HepG2 (cell line): ENCODE data around the gene RHEBL1. TPM values are rescaled to one million over a fixed set of nuclear protein-coding genes. Genes with fewer than 3 reads are reported as not detected.

Source experiments
- BATF2 ChIP-seq: sonication (generic); formaldehyde crosslinking; IDR thresholded peaks from 2 replicates; pipeline ENCODE4 v1.8.0; 2022; ENCODE audit warnings: mild to moderate bottlenecking, missing genetic modification reagents, moderate library complexity
- BORCS8-MEF2B ChIP-seq: sonication (generic); formaldehyde crosslinking; IDR thresholded peaks from 2 replicates; pipeline ENCODE4 v1.8.0; 2022; ENCODE audit warnings: mild to moderate bottlenecking, missing genetic modification reagents
- HBP1 ChIP-seq: IDR thresholded peaks from 2 replicates; pipeline ENCODE4 v1.6.1; 2016; ENCODE audit warnings: low read depth, control low read depth
- HDAC2 ChIP-seq: sonication (generic); formaldehyde crosslinking; IDR thresholded peaks from 2 replicates; pipeline ENCODE4 v1.4.0; 2020; ENCODE audit warnings: missing genetic modification reagents
- MED1 ChIP-seq: sonication (generic); formaldehyde crosslinking; IDR thresholded peaks from 2 replicates; pipeline ENCODE4 v1.4.0; 2020; ENCODE audit warnings: missing genetic modification reagents
- MIXL1 ChIP-seq: IDR thresholded peaks from 2 replicates; pipeline ENCODE4 v1.6.1; 2016
- PBX3 ChIP-seq: sonication (generic); formaldehyde crosslinking; IDR thresholded peaks from 2 replicates; pipeline ENCODE4 v1.8.1; 2023; ENCODE audit warnings: missing genetic modification reagents, inconsistent platforms, borderline replicate concordance
- RFX5 ChIP-seq: IDR thresholded peaks from 2 replicates; pipeline ENCODE4 v1.6.1; 2011; ENCODE audit warnings: low read depth, low read length, improper control_type of control experiment
- TCF7 ChIP-seq: sonication (generic); IDR thresholded peaks from 2 replicates; pipeline ENCODE4 v1.6.1; 2016; ENCODE audit warnings: antibody characterized with exemption, low read depth
- TRAFD1 ChIP-seq: sonication (generic); formaldehyde crosslinking; IDR thresholded peaks from 2 replicates; pipeline ENCODE4 v1.5.1; 2020; ENCODE audit warnings: missing genetic modification reagents, mild to moderate bottlenecking, borderline replicate concordance
- U2AF2 ChIP-seq: fragments of 200-400 bp; formaldehyde crosslinking; IDR thresholded peaks from 2 replicates; pipeline ENCODE4 v1.6.1; 2017; ENCODE audit warnings: low read depth, mild to moderate bottlenecking, low read length
- ZNF264 ChIP-seq: sonication (generic); formaldehyde crosslinking; IDR thresholded peaks from 2 replicates; pipeline ENCODE4 v1.4.0; 2020; ENCODE audit warnings: missing genetic modification reagents
- polyA plus RNA-seq, 8 experiments: library from polyadenylated mRNA; depleted of rRNA in 3 of 8; stranded (reverse) in 7 of 8; unstranded in 1 of 8; fragments of >200 nt; fragmentation: Illumina TruSeq in 4 of 8; extraction: Trizol in 4 of 8; gene quantifications; 2 replicates each; pipeline versions ENCODE4 v1.2.1 to v1.2.3, GENCODE V29; 2011 to 2016; ENCODE audit warnings: low read depth in 4 of 8, missing spikeins in 1 of 8, mixed read lengths in 1 of 8; ENCODE audit not compliant: insufficient read depth in 1 of 8
- total RNA-seq, 5 experiments: library from RNA; depleted of rRNA; stranded (reverse); fragments of >200 nt; fragmentation: Illumina TruSeq; extraction: Trizol; gene quantifications; 2 replicates each; pipeline ENCODE4 v1.2.3, GENCODE V29; 2016; ENCODE audit warnings: low read depth in 1 of 5
- TF ChIP-seq, protein P1 (sequence below): IDR thresholded peaks from 2 replicates; pipeline ENCODE4 v1.6.1; 2016; ENCODE audit warnings: missing biosample characterization, missing genetic modification reagents, low read depth
- TF ChIP-seq, protein P2 (sequence below): IDR thresholded peaks from 2 replicates; pipeline ENCODE4 v1.6.1; 2016; ENCODE audit warnings: missing genetic modification reagents, missing compliant biosample characterization
- TF ChIP-seq, protein P3 (sequence below): sonication (generic); formaldehyde crosslinking; IDR thresholded peaks from 2 replicates; pipeline ENCODE4 v1.4.0; 2020; ENCODE audit warnings: missing genetic modification reagents
- TF ChIP-seq, protein P4 (sequence below): sonication (generic); formaldehyde crosslinking; IDR thresholded peaks from 2 replicates; pipeline ENCODE4 v1.9.0; 2021; ENCODE audit warnings: missing genetic modification reagents, mild to moderate bottlenecking, borderline replicate concordance

Gene RHEBL1
- total and polyA plus RNA-seq, 2 of the 13 experiments (the other 11 are each of a cell fraction or from before 2014, with no cell fraction given) = 1.4 to 2.5 TPM

GRCh38 chr12:49060237-49061156 lies 9.3 kb downstream of the RHEBL1 start, which contains the start of gene KMT2D (continued):
- TF ChIP-seq RFX5 (no peak; the same call in 1 of the 2 replicates), MIXL1 (0 out of 2 replicates have a peak, but pooled peaks have one; percentile 31), U2AF2 (peak; percentile 93), TCF7 (0 out of 2 replicates have a peak, but pooled peaks have one; percentile 24), TRAFD1 (CRISPR knock-in tag) (peak; percentile 71; the same call in 1 of the 2 replicates), MED1 (peak; percentile 17; the same call in 1 of the 2 replicates), HDAC2 (CRISPR knock-in tag) (peak; percentile 61), BORCS8-MEF2B (CRISPR knock-in tag) (peak; percentile 73; the same call in 1 of the 2 replicates), BATF2 (CRISPR knock-in tag) (peak; percentile 69), PBX3 (CRISPR knock-in tag) (no peak), HBP1 (CRISPR knock-in tag) (peak; percentile 60; the same call in 1 of the 2 replicates), ZNF264 (CRISPR knock-in tag) (no peak; the same call in 1 of the 2 replicates)
- TF ChIP-seq, protein P1, sequence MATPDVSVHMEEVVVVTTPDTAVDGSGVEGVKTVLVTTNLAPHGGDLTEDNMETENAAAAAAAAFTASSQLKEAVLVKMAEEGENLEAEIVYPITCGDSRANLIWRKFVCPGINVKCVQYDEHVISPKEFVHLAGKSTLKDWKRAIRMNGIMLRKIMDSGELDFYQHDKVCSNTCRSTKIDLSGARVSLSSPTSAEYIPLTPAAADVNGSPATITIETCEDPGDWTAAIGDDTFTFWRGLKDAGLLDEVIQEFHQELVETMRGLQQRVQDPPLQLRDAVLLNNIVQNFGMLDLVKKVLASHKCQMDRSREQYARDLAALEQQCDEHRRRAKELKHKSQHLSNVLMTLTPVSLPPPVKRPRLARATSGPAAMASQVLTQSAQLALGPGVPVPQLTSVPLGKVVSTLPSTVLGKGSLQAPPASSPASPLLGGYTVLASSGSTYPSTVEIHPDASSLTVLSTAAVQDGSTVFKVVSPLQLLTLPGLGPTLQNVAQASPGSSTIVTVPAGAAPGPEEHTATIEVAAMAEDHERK (CRISPR knock-in tag) = peak; percentile 82
- TF ChIP-seq, protein P2, sequence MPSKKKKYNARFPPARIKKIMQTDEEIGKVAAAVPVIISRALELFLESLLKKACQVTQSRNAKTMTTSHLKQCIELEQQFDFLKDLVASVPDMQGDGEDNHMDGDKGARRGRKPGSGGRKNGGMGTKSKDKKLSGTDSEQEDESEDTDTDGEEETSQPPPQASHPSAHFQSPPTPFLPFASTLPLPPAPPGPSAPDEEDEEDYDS (CRISPR knock-in tag) = peak; percentile 47
- TF ChIP-seq, protein P3, sequence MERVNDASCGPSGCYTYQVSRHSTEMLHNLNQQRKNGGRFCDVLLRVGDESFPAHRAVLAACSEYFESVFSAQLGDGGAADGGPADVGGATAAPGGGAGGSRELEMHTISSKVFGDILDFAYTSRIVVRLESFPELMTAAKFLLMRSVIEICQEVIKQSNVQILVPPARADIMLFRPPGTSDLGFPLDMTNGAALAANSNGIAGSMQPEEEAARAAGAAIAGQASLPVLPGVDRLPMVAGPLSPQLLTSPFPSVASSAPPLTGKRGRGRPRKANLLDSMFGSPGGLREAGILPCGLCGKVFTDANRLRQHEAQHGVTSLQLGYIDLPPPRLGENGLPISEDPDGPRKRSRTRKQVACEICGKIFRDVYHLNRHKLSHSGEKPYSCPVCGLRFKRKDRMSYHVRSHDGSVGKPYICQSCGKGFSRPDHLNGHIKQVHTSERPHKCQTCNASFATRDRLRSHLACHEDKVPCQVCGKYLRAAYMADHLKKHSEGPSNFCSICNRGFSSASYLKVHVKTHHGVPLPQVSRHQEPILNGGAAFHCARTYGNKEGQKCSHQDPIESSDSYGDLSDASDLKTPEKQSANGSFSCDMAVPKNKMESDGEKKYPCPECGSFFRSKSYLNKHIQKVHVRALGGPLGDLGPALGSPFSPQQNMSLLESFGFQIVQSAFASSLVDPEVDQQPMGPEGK (CRISPR knock-in tag) = peak; percentile 73
- TF ChIP-seq, protein P4, sequence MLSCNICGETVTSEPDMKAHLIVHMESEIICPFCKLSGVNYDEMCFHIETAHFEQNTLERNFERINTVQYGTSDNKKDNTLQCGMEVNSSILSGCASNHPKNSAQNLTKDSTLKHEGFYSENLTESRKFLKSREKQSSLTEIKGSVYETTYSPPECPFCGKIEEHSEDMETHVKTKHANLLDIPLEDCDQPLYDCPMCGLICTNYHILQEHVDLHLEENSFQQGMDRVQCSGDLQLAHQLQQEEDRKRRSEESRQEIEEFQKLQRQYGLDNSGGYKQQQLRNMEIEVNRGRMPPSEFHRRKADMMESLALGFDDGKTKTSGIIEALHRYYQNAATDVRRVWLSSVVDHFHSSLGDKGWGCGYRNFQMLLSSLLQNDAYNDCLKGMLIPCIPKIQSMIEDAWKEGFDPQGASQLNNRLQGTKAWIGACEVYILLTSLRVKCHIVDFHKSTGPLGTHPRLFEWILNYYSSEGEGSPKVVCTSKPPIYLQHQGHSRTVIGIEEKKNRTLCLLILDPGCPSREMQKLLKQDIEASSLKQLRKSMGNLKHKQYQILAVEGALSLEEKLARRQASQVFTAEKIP (CRISPR knock-in tag) = no peak
